Endothelial cell of umbilical vein (primary cell): ENCODE data around the gene RPA1.

Experiments used
- EZH2 ChIP-seq: IDR thresholded peaks from 2 replicates; pipeline ENCODE4 v1.6.1; 2012; ENCODE audit warnings: borderline replicate concordance, low read depth, mild to moderate bottlenecking, moderate library complexity, low read length, inconsistent platforms; ENCODE audit not compliant: severe bottlenecking
- FOS ChIP-seq: IDR thresholded peaks from 2 replicates; pipeline ENCODE4 v1.6.1; 2011; ENCODE audit warnings: mild to moderate bottlenecking, low read length, moderate library complexity, borderline replicate concordance; ENCODE audit not compliant: insufficient read depth
- GATA2 ChIP-seq: IDR thresholded peaks from 2 replicates; pipeline ENCODE4 v1.7.0; 2011; ENCODE audit warnings: low read depth, mild to moderate bottlenecking, moderate library complexity, mixed read lengths, low read length; ENCODE audit not compliant: insufficient read length, insufficient read depth
- JUN ChIP-seq: IDR thresholded peaks from 2 replicates; pipeline ENCODE4 v1.6.1; 2011; ENCODE audit warnings: borderline replicate concordance, low read depth; ENCODE audit not compliant: insufficient read length, insufficient read depth
- MAX ChIP-seq: IDR thresholded peaks from 2 replicates; pipeline ENCODE4 v1.6.1; 2011; ENCODE audit not compliant: insufficient read depth, insufficient read length
- MYC ChIP-seq: IDR thresholded peaks from one replicate; pipeline ENCODE4 v1.6.1; 2011; ENCODE audit warnings: mild to moderate bottlenecking, low read depth, low read length
- POLR2A ChIP-seq: IDR thresholded peaks from 2 replicates; pipeline ENCODE4 v1.6.1; 2012; ENCODE audit warnings: low read depth, mild to moderate bottlenecking, control low read depth, low read length
- POLR2AphosphoS5 ChIP-seq: IDR thresholded peaks from 2 replicates; pipeline ENCODE4 v1.6.1; 2012; ENCODE audit warnings: low read depth, mild to moderate bottlenecking, control low read depth, low read length, moderate library complexity; ENCODE audit not compliant: insufficient read depth
- TF ChIP-seq, protein P1 (sequence below), 2 donors: IDR thresholded peaks; 1 replicate in 1 of 2; 2 replicates in 1 of 2; pipeline ENCODE4 v1.5.1; 2011; ENCODE audit warnings: low read length in 2 of 2, mild to moderate bottlenecking in 2 of 2, moderate library complexity in 2 of 2, control low read depth in 1 of 2, inconsistent platforms in 1 of 2, low read depth in 1 of 2; ENCODE audit not compliant: insufficient read depth in 1 of 2; ENCODE audit errors: extremely low read depth in 1 of 2

DNA sequence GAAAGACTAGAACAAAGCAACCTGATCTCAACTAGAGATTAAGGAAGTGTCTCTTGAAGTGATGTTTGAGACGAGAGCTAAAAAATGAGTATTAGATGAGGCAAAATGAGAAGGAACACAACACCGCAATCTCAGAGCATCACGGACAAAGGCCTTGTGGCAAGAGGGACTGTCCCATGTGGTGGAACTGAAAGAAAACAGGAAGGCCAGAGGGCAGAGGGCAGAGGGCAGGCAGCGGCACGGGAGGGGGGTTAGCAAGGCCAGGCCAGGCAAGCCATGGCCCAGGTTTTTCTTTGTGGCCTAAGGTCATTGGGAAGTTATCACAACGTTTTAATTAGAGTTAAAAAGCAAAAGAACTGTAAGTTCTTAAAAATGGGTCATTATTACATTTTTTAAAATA is 22.5 kb downstream of the RPA1 start:
- TF ChIP-seq EZH2 (no peak), POLR2A (no peak), MAX (no peak), POLR2AphosphoS5 (no peak), JUN (no peak), GATA2 (no peak), FOS (no peak), MYC (no peak)
- TF ChIP-seq, protein P1, sequence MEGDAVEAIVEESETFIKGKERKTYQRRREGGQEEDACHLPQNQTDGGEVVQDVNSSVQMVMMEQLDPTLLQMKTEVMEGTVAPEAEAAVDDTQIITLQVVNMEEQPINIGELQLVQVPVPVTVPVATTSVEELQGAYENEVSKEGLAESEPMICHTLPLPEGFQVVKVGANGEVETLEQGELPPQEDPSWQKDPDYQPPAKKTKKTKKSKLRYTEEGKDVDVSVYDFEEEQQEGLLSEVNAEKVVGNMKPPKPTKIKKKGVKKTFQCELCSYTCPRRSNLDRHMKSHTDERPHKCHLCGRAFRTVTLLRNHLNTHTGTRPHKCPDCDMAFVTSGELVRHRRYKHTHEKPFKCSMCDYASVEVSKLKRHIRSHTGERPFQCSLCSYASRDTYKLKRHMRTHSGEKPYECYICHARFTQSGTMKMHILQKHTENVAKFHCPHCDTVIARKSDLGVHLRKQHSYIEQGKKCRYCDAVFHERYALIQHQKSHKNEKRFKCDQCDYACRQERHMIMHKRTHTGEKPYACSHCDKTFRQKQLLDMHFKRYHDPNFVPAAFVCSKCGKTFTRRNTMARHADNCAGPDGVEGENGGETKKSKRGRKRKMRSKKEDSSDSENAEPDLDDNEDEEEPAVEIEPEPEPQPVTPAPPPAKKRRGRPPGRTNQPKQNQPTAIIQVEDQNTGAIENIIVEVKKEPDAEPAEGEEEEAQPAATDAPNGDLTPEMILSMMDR (IDR thresholded peaks at IDR 0.05; ENCODE audit: extremely low read depth in 1 of 2, insufficient read depth in 1 of 2, low read depth in 1 of 2, low read length in 2 of 2), result no peak
